Vagina (tissue), 2 donors: ENCODE data around the gene ASAP2.

Source experiments
- POLR2AphosphoS5 ChIP-seq, 2 donors: sonication (generic); formaldehyde crosslinking; IDR thresholded peaks; one replicate each; pipeline ENCODE4 v1.9.0; 2017; ENCODE audit warnings: antibody characterized with exemption in 2 of 2, mild to moderate bottlenecking in 2 of 2, low read depth in 1 of 2; ENCODE audit not compliant: insufficient read depth in 1 of 2
- TF ChIP-seq, protein P1 (sequence below), 3 experiments: fragments of 450-650 bp in 2 of 3; fragments of 200-600 bp in 1 of 3; sonication (generic) in 1 of 3; IDR thresholded peaks; one replicate each; pipeline ENCODE4 v1.5.1; 2017 to 2019; ENCODE audit warnings: antibody characterized with exemption in 3 of 3, mild to moderate bottlenecking in 2 of 3, moderate library complexity in 2 of 3

DNA sequence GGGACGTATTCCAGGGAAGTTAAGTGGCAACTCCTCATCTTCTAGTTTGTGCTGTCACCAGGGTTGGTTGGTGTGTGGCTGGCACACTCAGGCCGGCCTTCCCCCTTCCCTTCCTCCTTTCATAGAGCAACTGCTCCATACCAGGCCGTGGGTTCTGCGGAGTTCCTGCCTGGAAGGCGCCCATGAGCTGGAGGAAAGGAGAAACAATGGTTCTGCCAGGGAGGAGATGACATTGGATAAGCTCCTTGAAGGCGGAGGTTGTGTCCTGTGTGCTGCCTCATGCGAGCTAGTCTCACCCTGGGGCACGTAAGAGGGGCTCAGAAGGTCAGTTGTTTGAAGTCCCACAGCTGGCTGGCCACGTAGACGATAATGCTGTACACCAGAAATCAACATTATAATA lies 19.2 kb downstream of the ASAP2 start:
- TF ChIP-seq, protein P1, sequence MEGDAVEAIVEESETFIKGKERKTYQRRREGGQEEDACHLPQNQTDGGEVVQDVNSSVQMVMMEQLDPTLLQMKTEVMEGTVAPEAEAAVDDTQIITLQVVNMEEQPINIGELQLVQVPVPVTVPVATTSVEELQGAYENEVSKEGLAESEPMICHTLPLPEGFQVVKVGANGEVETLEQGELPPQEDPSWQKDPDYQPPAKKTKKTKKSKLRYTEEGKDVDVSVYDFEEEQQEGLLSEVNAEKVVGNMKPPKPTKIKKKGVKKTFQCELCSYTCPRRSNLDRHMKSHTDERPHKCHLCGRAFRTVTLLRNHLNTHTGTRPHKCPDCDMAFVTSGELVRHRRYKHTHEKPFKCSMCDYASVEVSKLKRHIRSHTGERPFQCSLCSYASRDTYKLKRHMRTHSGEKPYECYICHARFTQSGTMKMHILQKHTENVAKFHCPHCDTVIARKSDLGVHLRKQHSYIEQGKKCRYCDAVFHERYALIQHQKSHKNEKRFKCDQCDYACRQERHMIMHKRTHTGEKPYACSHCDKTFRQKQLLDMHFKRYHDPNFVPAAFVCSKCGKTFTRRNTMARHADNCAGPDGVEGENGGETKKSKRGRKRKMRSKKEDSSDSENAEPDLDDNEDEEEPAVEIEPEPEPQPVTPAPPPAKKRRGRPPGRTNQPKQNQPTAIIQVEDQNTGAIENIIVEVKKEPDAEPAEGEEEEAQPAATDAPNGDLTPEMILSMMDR (IDR thresholded peaks at IDR 0.05): no peak
- no peak for TF ChIP-seq POLR2AphosphoS5 (IDR thresholded peaks at IDR 0.05; ENCODE audit: insufficient read depth in 1 of 2, low read depth in 1 of 2)
